KMS-11 (cell line): Measurements from ENCODE around the gene ZSWIM6.

Experiments
- H2AFZ ChIP-seq: fragments of 200-600 bp; sonication (generic); 2 replicates; pipeline ENCODE4 v1.6.1; 2016; ENCODE audit warnings: antibody characterized with exemption, mixed run types, low read depth
- H3K27ac ChIP-seq: fragments of 200-600 bp; sonication (generic); 2 replicates; pipeline ENCODE4 v1.6.1; 2016; ENCODE audit warnings: mild to moderate bottlenecking, mixed run types
- H3K27me3 ChIP-seq: fragments of 200-600 bp; sonication (generic); 2 replicates; pipeline ENCODE4 v1.6.1; 2017; ENCODE audit warnings: mild to moderate bottlenecking, low read depth, mixed run types, moderate library complexity; ENCODE audit not compliant: insufficient read depth
- H3K36me3 ChIP-seq: fragments of 200-600 bp; sonication (generic); 2 replicates; pipeline ENCODE4 v1.6.1; 2017; ENCODE audit warnings: mild to moderate bottlenecking, mixed run types; ENCODE audit not compliant: insufficient read depth
- H3K4me1 ChIP-seq: fragments of 200-600 bp; sonication (generic); 2 replicates; pipeline ENCODE4 v1.6.1; 2016; ENCODE audit warnings: mild to moderate bottlenecking, low read depth, mixed run types; ENCODE audit not compliant: poor library complexity, severe bottlenecking
- H3K4me2 ChIP-seq: fragments of 200-600 bp; sonication (generic); 2 replicates; pipeline ENCODE4 v1.7.0; 2016; ENCODE audit warnings: mild to moderate bottlenecking, mixed run types
- H3K4me3 ChIP-seq: fragments of 200-600 bp; sonication (generic); IDR thresholded peaks from 2 replicates; pipeline ENCODE4 v1.6.1; 2017; ENCODE audit warnings: low read depth, low read length, mixed read lengths; ENCODE audit not compliant: insufficient read depth
- H3K79me2 ChIP-seq: fragments of 200-600 bp; sonication (generic); 2 replicates; pipeline ENCODE4 v1.6.1; 2016; ENCODE audit warnings: low read depth, mixed run types; ENCODE audit not compliant: insufficient read depth
- H3K9ac ChIP-seq: fragments of 200-600 bp; sonication (generic); 2 replicates; pipeline ENCODE4 v1.6.1; 2016; ENCODE audit warnings: mild to moderate bottlenecking, mixed run types
- H4K20me1 ChIP-seq: fragments of 200-600 bp; sonication (generic); 2 replicates; pipeline ENCODE4 v1.6.1; 2016; ENCODE audit warnings: mild to moderate bottlenecking, mixed run types; ENCODE audit not compliant: insufficient read depth
- CTCF ChIP-seq: fragments of 200-600 bp; sonication (generic); conservative IDR thresholded peaks from 2 replicates; pipeline ENCODE4 v1.6.1; 2017; ENCODE audit warnings: low read depth, mild to moderate bottlenecking, antibody characterized with exemption, low read length, moderate library complexity, mixed read lengths

ZSWIM6 gene

GRCh38 chr5:61302200-61302563 is 29.9 kb upstream of the ZSWIM6 start:
- no peaks in the 10 kb centered on the region for H4K20me1 ChIP-seq
- no peak for TF ChIP-seq CTCF
- H3K36me3 ChIP-seq: no peaks in the 10 kb centered on the region
- peaks cover 24% of the 10 kb centered on the region for H3K4me1 ChIP-seq
- no peaks in the 10 kb centered on the region for H3K27me3 ChIP-seq
- H3K4me2 ChIP-seq: no peak overlapping the region
- H3K27ac ChIP-seq: no peak overlapping the region
- no peak overlapping the region for H3K9ac ChIP-seq
- no peak overlapping the region for H3K4me3 ChIP-seq
- no peak overlapping the region for H2AFZ ChIP-seq
- H3K79me2 ChIP-seq: no peaks in the 10 kb centered on the region

GRCh38 chr5:61303346-61303745 is 28.7 kb upstream of the ZSWIM6 start:
- no peak overlapping the region for H3K27ac ChIP-seq
- H2AFZ ChIP-seq: no peak overlapping the region
- H4K20me1 ChIP-seq: no peaks in the 10 kb centered on the region
- no peaks in the 10 kb centered on the region for H3K36me3 ChIP-seq
- H3K9ac ChIP-seq: no peak overlapping the region
- peaks cover 32% of the 10 kb centered on the region for H3K4me1 ChIP-seq
- no peak overlapping the region for H3K4me3 ChIP-seq
- TF ChIP-seq CTCF: no peak
- H3K4me2 ChIP-seq: no peak overlapping the region
- H3K27me3 ChIP-seq: no peaks in the 10 kb centered on the region
- no peaks in the 10 kb centered on the region for H3K79me2 ChIP-seq

- H3K79me2 ChIP-seq: no peaks in the 10 kb centered on the region
- H3K27me3 ChIP-seq: no peaks in the 10 kb centered on the region
- no peaks in the 10 kb centered on the region for H4K20me1 ChIP-seq
- H3K4me2 ChIP-seq: no peak overlapping the region
- no peak for TF ChIP-seq CTCF
- H3K27ac ChIP-seq: no peak overlapping the region
- no peak overlapping the region for H3K9ac ChIP-seq
- H3K4me3 ChIP-seq: no peak overlapping the region
- no peaks in the 10 kb centered on the region for H3K36me3 ChIP-seq
- H2AFZ ChIP-seq: no peak overlapping the region
- peaks cover 32% of the 10 kb centered on the region for H3K4me1 ChIP-seq
Observed at GRCh38 chr5:61304590-61305381, 27.3 kb upstream of the ZSWIM6 start.

GRCh38 chr5:61306531-61307131 is 25.4 kb upstream of the ZSWIM6 start:
- Histone ChIP-seq H3K27ac (peak overlapping the region; percentile 63), H3K4me1 (peaks cover 32% of the 10 kb centered on the region), H2AFZ (peak overlapping the region; percentile 76), H3K4me3 (no peak overlapping the region), H4K20me1 (no peaks in the 10 kb centered on the region), H3K27me3 (no peaks in the 10 kb centered on the region), H3K79me2 (no peaks in the 10 kb centered on the region), H3K4me2 (peak overlapping the region; percentile 74), H3K36me3 (no peaks in the 10 kb centered on the region), H3K9ac (peak overlapping the region; percentile 35; the same call in 1 of the 2 replicates)
- TF ChIP-seq CTCF: no peak
